ENCODE data around the gene OR51A7. TPM values are rescaled to one million over a fixed set of nuclear protein-coding genes. Genes with fewer than 3 reads are reported as not detected.

Gene OR51A7
- total RNA-seq, 1 experiment from 2014 or later: not detected

- DNase-seq (ENCODE audit: unreplicated experiment): no peak
- no peak overlapping the region for H3K4me3 Mint-ChIP-seq (ENCODE audit: unreplicated experiment)
- BruUV-seq (replicated peaks): no TSS peak
- TF ChIP-seq CTCF (IDR thresholded peaks at IDR 0.05; ENCODE audit: unreplicated experiment): no peak
- H3K36me3 Mint-ChIP-seq (ENCODE audit: insufficient read depth, unreplicated experiment): no peaks in the 10 kb centered on the region
- H3K9me3 Mint-ChIP-seq (ENCODE audit: unreplicated experiment): peaks cover 8% of the 10 kb centered on the region
- H3K4me1 Mint-ChIP-seq (ENCODE audit: insufficient read depth, unreplicated experiment): no peaks in the 10 kb centered on the region
- ChIA-PET CTCF (interaction anchor here (0.8 kb wide), 1 partner anchor 230 kb away, joined by 3 read pairs; no protein-coding TSS in a partner anchor), POLR2A (no interaction called here)
- H3K27me3 Mint-ChIP-seq (ENCODE audit: insufficient read depth, unreplicated experiment): peaks cover 13% of the 10 kb centered on the region
- no peak overlapping the region for H3K27ac Mint-ChIP-seq (ENCODE audit: low read depth, unreplicated experiment)
- intact Hi-C loops (cut with micrococcal nuclease): no loop called here
These were observed 37.7 kb upstream of the OR51A7 start for GRCh38 chr11:4865855-4866254.

GRCh38 chr11:4881188-4881587, 22.4 kb upstream of the OR51A7 start:
- H3K9me3 Mint-ChIP-seq (ENCODE audit: unreplicated experiment): no peaks in the 10 kb centered on the region
- intact Hi-C loops (cut with micrococcal nuclease): no loop called here
- TF ChIP-seq CTCF (IDR thresholded peaks at IDR 0.05; ENCODE audit: unreplicated experiment): no peak
- no peak overlapping the region for H3K27ac Mint-ChIP-seq (ENCODE audit: low read depth, unreplicated experiment)
- BruUV-seq (replicated peaks): no TSS peak
- H3K4me3 Mint-ChIP-seq (ENCODE audit: unreplicated experiment): no peak overlapping the region
- H3K36me3 Mint-ChIP-seq (ENCODE audit: insufficient read depth, unreplicated experiment): no peaks in the 10 kb centered on the region
- peaks cover 46% of the 10 kb centered on the region for H3K27me3 Mint-ChIP-seq (ENCODE audit: insufficient read depth, unreplicated experiment)
- ChIA-PET CTCF (interaction anchor here (0.6 kb wide), 1 partner anchor 1525 kb away, joined by 4 read pairs; no protein-coding TSS in a partner anchor), POLR2A (no interaction called here)
- no peak for DNase-seq (ENCODE audit: unreplicated experiment)
- no peaks in the 10 kb centered on the region for H3K4me1 Mint-ChIP-seq (ENCODE audit: insufficient read depth, unreplicated experiment)

GRCh38 chr11:4881860-4882500, 21.6 kb upstream of the OR51A7 start, which contains the start of gene OR51T1:
Gene OR51T1, plus strand, starts transcription at chr11:4881900. Its CDS starts 0 bp downstream, at chr11:4881900.
- ChIA-PET POLR2A (interaction anchor here (0.7 kb wide), 1 partner anchor 64 kb away, joined by 3 read pairs; no protein-coding TSS in a partner anchor), CTCF (interaction anchor here (0.6 kb wide), 1 partner anchor 1524 kb away, joined by 4 read pairs; no protein-coding TSS in a partner anchor)
- Mint-ChIP-seq H3K4me1 (ENCODE audit: insufficient read depth, unreplicated experiment) (no peaks in the 10 kb centered on the region), H3K27ac (ENCODE audit: low read depth, unreplicated experiment) (no peak within 1 kb of the TSS), H3K9me3 (ENCODE audit: unreplicated experiment) (no peaks in the 10 kb centered on the region), H3K4me3 (ENCODE audit: unreplicated experiment) (no peak within 1 kb of the TSS), H3K36me3 (ENCODE audit: insufficient read depth, unreplicated experiment) (no peaks in the 10 kb centered on the region), H3K27me3 (ENCODE audit: insufficient read depth, unreplicated experiment) (peaks cover 46% of the 10 kb centered on the region)
- DNase-seq (ENCODE audit: unreplicated experiment): no peak
- intact Hi-C loops (cut with micrococcal nuclease): no loop called here
- no TSS peak for BruUV-seq (replicated peaks)
- TF ChIP-seq CTCF (IDR thresholded peaks at IDR 0.05; ENCODE audit: unreplicated experiment): no peak

GRCh38 chr11:4882543-4882942, 21.0 kb upstream of the OR51A7 start:
- ChIA-PET CTCF (no interaction called here), POLR2A (no interaction called here)
- no peak overlapping the region for H3K4me3 Mint-ChIP-seq (ENCODE audit: unreplicated experiment)
- H3K27ac Mint-ChIP-seq (ENCODE audit: low read depth, unreplicated experiment): no peak overlapping the region
- H3K4me1 Mint-ChIP-seq (ENCODE audit: insufficient read depth, unreplicated experiment): no peaks in the 10 kb centered on the region
- intact Hi-C loops (cut with micrococcal nuclease): no loop called here
- TF ChIP-seq CTCF (IDR thresholded peaks at IDR 0.05; ENCODE audit: unreplicated experiment): no peak
- peaks cover 46% of the 10 kb centered on the region for H3K27me3 Mint-ChIP-seq (ENCODE audit: insufficient read depth, unreplicated experiment)
- DNase-seq (ENCODE audit: unreplicated experiment): no peak
- no TSS peak for BruUV-seq (replicated peaks)
- no peaks in the 10 kb centered on the region for H3K36me3 Mint-ChIP-seq (ENCODE audit: insufficient read depth, unreplicated experiment)
- H3K9me3 Mint-ChIP-seq (ENCODE audit: unreplicated experiment): no peaks in the 10 kb centered on the region

All from MCF 10A (cell line).